HCT116 (cell line): Measurements from ENCODE around the gene SIGLEC7.

Source experiments
- ATF3 ChIP-seq: IDR thresholded peaks from 2 replicates; pipeline ENCODE4 v1.6.1; 2012
- CTCF ChIP-seq, 3 experiments: fragments of 200-600 bp in 1 of 3; sonication (generic) in 1 of 3; IDR thresholded peaks in 2 of 3; conservative IDR thresholded peaks in 1 of 3; 2 replicates each; pipeline ENCODE4 v1.5.1; 2012 to 2017; ENCODE audit warnings: low read depth in 2 of 3, low read length in 2 of 3, antibody characterized with exemption in 1 of 3, borderline replicate concordance in 1 of 3, control low read depth in 1 of 3, mild to moderate bottlenecking in 1 of 3, mixed read lengths in 1 of 3, mixed run types in 1 of 3, moderate library complexity in 1 of 3; ENCODE audit not compliant: insufficient read depth in 1 of 3
- POLR2AphosphoS5 ChIP-seq: IDR thresholded peaks from 2 replicates; pipeline ENCODE4 v1.6.1; 2011; ENCODE audit warnings: mild to moderate bottlenecking, low read depth, low read length, moderate library complexity
- ZBTB33 ChIP-seq: IDR thresholded peaks from 2 replicates; pipeline ENCODE4 v1.6.1; 2011; ENCODE audit warnings: mild to moderate bottlenecking, low read length, moderate library complexity; ENCODE audit not compliant: insufficient replicate concordance; ENCODE audit errors: extremely low read depth
- ZNF274 ChIP-seq: fragments of 200-500 bp; sonication (Bioruptor generic); IDR thresholded peaks from 2 replicates; pipeline ENCODE4 v1.6.1; 2014; ENCODE audit warnings: mild to moderate bottlenecking, low read depth, low read length, inconsistent platforms

- TF ChIP-seq CTCF (IDR thresholded peaks at IDR 0.05 in 2 of 3, conservative IDR thresholded peaks at IDR 0.05 in 1 of 3; ENCODE audit: borderline replicate concordance in 1 of 3, insufficient read depth in 1 of 3, low read depth in 2 of 3, low read length in 2 of 3): no peak
- no peak for TF ChIP-seq POLR2AphosphoS5
- no peak for TF ChIP-seq ZBTB33
- TF ChIP-seq ZNF274: no peak
- TF ChIP-seq ATF3: no peak
Measured at GRCh38 chr19:51108805-51109146, 33.3 kb upstream of the SIGLEC7 start.
